SK-N-SH treated with all-trans-retinoic acid at 6 μM for 48 hours (cell line): ENCODE measurements around the gene SLC2A5.
"Not testable (repeated sequence)": the region's sequence is repeated elsewhere in the genome, so short reads cannot be mapped to it uniquely, and the experiment has no call there.

Source experiments
- ATAC-seq: fragments of 200-7000 bp; cut with Tn5 transposase; 3 replicates; pipeline ENCODE4 v1.9.1; 2020; ENCODE audit warnings: mild to moderate bottlenecking, moderate library complexity
- ARNTL ChIP-seq: fragments of 450-650 bp; formaldehyde crosslinking; IDR thresholded peaks from 2 replicates; pipeline ENCODE4 v1.5.0; 2020; ENCODE audit warnings: low read depth, mild to moderate bottlenecking, moderate library complexity, borderline replicate concordance
- BACH2 ChIP-seq: fragments of 250-450 bp; sonication (Bioruptor Pico); IDR thresholded peaks from 2 replicates; pipeline ENCODE4 v1.9.0; 2021; ENCODE audit warnings: mild to moderate bottlenecking, borderline replicate concordance
- CSDC2 ChIP-seq: fragments of 250-450 bp; sonication (Bioruptor Pico); IDR thresholded peaks from 2 replicates; pipeline ENCODE4 v1.5.0; 2020; ENCODE audit warnings: mild to moderate bottlenecking, moderate library complexity
- GLIS3 ChIP-seq: fragments of 250-450 bp; sonication (Bioruptor Pico); IDR thresholded peaks from 2 replicates; pipeline ENCODE4 v1.5.0; 2020; ENCODE audit warnings: mild to moderate bottlenecking, moderate library complexity
- ISL1 ChIP-seq: fragments of 250-450 bp; sonication (Bioruptor Pico); IDR thresholded peaks from 2 replicates; pipeline ENCODE4 v2.1.2; 2022; ENCODE audit warnings: mild to moderate bottlenecking, moderate library complexity
- OSR1 ChIP-seq: fragments of 250-450 bp; sonication (Bioruptor Pico); IDR thresholded peaks from 2 replicates; pipeline ENCODE4 v1.8.0; 2022; ENCODE audit warnings: moderate library complexity, mild to moderate bottlenecking, inconsistent platforms
- PATZ1 ChIP-seq: fragments of 250-450 bp; sonication (Bioruptor Pico); IDR thresholded peaks from 2 replicates; pipeline ENCODE4 v1.8.0; 2020; ENCODE audit warnings: mild to moderate bottlenecking, moderate library complexity, borderline replicate concordance
- PPARA ChIP-seq: fragments of 250-450 bp; sonication (Bioruptor Pico); IDR thresholded peaks from 2 replicates; pipeline ENCODE4 v1.5.0; 2020; ENCODE audit warnings: mild to moderate bottlenecking, borderline replicate concordance
- SNAI2 ChIP-seq: fragments of 250-450 bp; sonication (Bioruptor Pico); IDR thresholded peaks from 2 replicates; pipeline ENCODE4 v1.5.0; 2020; ENCODE audit warnings: mild to moderate bottlenecking, moderate library complexity
- TCF4 ChIP-seq: fragments of 250-450 bp; sonication (Bioruptor Pico); IDR thresholded peaks from 2 replicates; pipeline ENCODE4 v1.8.0; 2021; ENCODE audit warnings: mild to moderate bottlenecking, moderate library complexity, borderline replicate concordance
- TSHZ2 ChIP-seq: fragments of 250-450 bp; sonication (Bioruptor Pico); IDR thresholded peaks from 2 replicates; pipeline ENCODE4 v1.5.0; 2020; ENCODE audit warnings: mild to moderate bottlenecking, moderate library complexity
- ZC3H10 ChIP-seq: fragments of 250-450 bp; sonication (Bioruptor Pico); IDR thresholded peaks from 2 replicates; pipeline ENCODE4 v1.5.1; 2021; ENCODE audit warnings: mild to moderate bottlenecking, moderate library complexity
- ZFP3 ChIP-seq: fragments of 250-450 bp; sonication (Bioruptor Pico); IDR thresholded peaks from 2 replicates; pipeline ENCODE4 v1.5.0; 2020; ENCODE audit warnings: mild to moderate bottlenecking, moderate library complexity
- ZNF565 ChIP-seq: fragments of 450-650 bp; formaldehyde crosslinking; conservative IDR thresholded peaks from 2 replicates; pipeline ENCODE4 v1.5.0; 2020; ENCODE audit warnings: low read depth, mild to moderate bottlenecking, moderate library complexity
- ZNF8 ChIP-seq: fragments of 450-650 bp; formaldehyde crosslinking; IDR thresholded peaks from 2 replicates; pipeline ENCODE4 v1.5.0; 2020; ENCODE audit warnings: mild to moderate bottlenecking, moderate library complexity
- TF ChIP-seq, protein P1 (sequence below): fragments of 250-450 bp; sonication (Bioruptor Pico); IDR thresholded peaks from 2 replicates; pipeline ENCODE4 v1.5.1; 2020; ENCODE audit warnings: low read depth, mild to moderate bottlenecking, moderate library complexity

SLC2A5 gene

DNA sequence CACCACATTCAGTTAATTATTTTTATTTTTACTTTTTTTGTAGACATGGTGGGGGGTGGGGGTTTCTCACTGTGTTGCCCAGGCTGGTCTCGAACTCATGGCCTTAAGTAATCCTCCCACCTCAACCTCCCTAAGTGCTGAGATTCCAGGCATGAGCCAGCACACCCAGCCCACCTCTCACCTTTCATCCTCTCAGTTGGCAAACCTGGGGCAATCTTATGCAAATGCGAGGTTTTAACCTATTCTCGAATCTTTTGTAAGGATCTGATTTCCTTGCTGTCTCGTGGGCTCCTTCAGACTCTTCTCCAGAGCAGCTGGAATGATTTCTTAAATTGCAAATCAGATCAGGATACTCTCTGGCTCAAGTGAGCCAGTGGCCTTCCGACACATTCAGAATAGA, 36.1 kb downstream of the SLC2A5 start (continued):
- TF ChIP-seq TSHZ2 (CRISPR knock-in tag) (no peak), TCF4 (no peak), ZNF8 (CRISPR knock-in tag) (no peak)
- TF ChIP-seq, protein P1, sequence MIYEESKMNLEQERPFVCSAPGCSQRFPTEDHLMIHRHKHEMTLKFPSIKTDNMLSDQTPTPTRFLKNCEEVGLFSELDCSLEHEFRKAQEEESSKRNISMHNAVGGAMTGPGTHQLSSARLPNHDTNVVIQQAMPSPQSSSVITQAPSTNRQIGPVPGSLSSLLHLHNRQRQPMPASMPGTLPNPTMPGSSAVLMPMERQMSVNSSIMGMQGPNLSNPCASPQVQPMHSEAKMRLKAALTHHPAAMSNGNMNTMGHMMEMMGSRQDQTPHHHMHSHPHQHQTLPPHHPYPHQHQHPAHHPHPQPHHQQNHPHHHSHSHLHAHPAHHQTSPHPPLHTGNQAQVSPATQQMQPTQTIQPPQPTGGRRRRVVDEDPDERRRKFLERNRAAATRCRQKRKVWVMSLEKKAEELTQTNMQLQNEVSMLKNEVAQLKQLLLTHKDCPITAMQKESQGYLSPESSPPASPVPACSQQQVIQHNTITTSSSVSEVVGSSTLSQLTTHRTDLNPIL (CRISPR knock-in tag), result no peak

GRCh38 chr1:9031484-9032259, 37.8 kb downstream of the SLC2A5 start:
- TF ChIP-seq ZFP3 (CRISPR knock-in tag), result no peak
- TF ChIP-seq, protein P1 (CRISPR knock-in tag), result no peak
- TF ChIP-seq SNAI2 (CRISPR knock-in tag), result no peak
- no peak for TF ChIP-seq BACH2 (CRISPR knock-in tag)
- TF ChIP-seq PATZ1 (CRISPR knock-in tag), result no peak

DNA sequence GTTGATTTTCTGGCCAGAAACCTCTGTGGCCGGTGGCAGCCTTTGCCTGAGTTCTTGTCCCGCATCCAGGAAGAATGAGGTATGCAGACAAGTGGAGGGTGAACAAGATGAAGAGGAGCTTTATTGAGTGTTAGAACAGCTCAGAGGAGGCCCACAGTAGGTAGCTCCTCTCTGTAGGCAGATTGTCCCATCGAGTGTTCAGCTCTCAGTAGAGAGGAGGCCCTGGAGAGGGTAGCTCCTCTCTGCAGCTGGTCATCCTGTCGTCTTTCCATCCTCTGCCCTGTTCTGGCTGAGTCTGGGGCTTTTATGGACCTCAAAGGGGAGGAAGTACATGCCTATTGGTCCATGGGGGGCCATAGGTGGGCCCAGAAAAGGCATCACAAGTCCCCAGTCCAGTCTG, 38.4 kb downstream of the SLC2A5 start:
- not testable (repeated sequence) for ATAC-seq

More at GRCh38 chr1:9031484-9032259, 37.8 kb downstream of the SLC2A5 start:
- ATAC-seq, result no peak

GRCh38 chr1:9028921-9029705, 40.3 kb downstream of the SLC2A5 start:
- ATAC-seq, result no peak
- TF ChIP-seq ISL1 (CRISPR knock-in tag) (no peak), ZNF565 (CRISPR knock-in tag) (no peak), OSR1 (no peak), ZC3H10 (CRISPR knock-in tag) (no peak), SNAI2 (CRISPR knock-in tag) (no peak), TCF4 (no peak), CSDC2 (CRISPR knock-in tag) (no peak), PATZ1 (CRISPR knock-in tag) (no peak), ARNTL (CRISPR knock-in tag) (no peak), BACH2 (CRISPR knock-in tag) (no peak), GLIS3 (CRISPR knock-in tag) (no peak), PPARA (CRISPR knock-in tag) (no peak)
- TF ChIP-seq, protein P1 (CRISPR knock-in tag), result no peak
